Measurements from ENCODE around the gene TCHHL1.

The TCHHL1 gene

DNA sequence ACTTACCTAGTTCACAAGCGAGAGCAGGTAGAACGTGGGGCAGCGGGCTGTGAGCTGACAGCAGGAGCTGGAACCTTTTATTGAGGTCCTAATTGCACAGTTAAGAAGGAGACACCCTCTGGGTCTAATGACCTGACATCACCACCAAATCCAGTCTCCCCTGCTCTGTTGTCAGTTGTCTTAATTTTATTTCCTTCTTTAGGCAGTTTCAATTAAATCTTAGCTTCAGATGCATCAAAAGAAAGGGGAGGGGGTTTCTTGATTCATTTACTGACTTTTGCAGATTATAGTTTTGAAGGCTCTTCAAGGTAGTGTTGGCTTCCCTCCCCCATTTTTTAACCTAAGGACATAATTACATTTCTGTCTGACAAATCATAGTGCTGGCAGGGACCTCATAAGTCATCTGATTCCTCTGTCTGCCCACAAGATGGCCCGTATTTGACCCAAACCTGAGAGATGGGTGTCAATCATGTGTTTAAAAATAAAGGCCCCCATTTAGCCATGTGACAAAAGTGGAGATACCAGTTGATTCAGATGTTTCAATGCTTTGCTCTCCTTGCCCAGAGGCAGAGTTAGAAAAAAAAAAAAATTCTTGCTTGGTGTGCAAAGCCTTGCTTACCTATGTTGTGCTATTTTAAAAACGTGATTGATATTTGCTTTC is at the start of gene TCHHL1:
Gene TCHHL1 (minus strand): TSS at position 51 of the 661 bp plus-strand sequence. CDS start 921 bp downstream, outside the sequence.
- DNase-seq (ENCODE audit: low read depth): no peak

DNA sequence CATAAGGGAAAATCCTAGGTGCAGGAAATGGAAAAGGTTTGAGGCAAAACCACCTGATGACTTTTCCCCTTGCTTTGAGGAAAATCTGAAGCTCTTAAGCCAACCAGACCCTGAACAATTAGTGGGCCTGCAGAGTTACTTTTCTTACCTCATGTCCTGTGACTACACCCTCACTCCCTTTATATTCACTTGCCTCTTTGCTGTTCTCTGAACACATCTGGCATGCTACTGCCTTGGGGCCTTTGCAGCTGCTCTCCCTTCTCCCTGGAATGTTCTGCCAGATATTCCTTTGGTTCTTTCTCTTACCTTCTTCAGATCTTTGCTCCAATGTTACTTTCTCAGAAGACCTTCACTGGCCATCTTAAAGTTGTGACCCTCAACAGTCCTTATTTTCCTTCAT is 48.4 kb upstream of the TCHHL1 start:
- no peak for DNase-seq (ENCODE audit: low read depth)

DNA sequence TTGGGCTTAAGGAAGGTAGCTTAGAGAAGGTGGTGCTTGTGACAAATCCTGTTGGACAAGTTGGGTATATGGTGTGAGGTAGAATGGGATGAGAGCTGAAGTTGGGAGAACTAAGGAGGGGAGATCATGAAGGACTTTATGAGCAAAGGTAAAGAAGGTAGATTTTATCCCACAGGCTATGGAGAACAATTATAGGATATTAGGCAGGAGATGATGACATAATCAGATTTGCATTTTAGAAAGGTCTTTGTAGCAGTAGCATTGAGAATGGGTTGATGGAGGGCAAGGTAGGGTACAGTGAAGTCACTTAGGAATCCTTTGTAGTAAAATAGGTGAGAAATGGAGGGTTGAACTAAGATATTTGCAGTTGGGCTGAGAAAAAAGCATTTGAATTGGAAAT is 41.3 kb upstream of the TCHHL1 start:
- DNase-seq (ENCODE audit: low read depth): no peak

DNA sequence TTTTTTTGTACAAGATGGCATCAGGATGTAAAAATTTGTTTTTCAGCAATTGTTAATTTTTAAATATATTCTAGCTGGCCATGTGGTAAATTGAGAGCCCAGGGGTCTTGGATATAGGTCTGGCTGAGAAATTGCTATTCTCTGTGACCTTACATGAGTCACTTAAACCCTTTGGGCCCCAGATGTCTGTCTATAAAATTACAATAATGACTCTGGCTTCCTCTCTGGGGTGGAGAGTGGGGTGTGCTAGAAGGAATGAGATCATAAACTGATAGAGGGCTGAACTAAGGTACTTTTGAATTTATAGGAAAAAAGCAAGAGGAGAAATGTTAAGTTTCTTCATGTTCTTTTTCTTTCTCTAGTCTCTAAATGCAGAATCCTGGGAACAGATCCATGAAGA is 38.8 kb upstream of the TCHHL1 start:
- no peak for DNase-seq (ENCODE audit: low read depth)

DNA sequence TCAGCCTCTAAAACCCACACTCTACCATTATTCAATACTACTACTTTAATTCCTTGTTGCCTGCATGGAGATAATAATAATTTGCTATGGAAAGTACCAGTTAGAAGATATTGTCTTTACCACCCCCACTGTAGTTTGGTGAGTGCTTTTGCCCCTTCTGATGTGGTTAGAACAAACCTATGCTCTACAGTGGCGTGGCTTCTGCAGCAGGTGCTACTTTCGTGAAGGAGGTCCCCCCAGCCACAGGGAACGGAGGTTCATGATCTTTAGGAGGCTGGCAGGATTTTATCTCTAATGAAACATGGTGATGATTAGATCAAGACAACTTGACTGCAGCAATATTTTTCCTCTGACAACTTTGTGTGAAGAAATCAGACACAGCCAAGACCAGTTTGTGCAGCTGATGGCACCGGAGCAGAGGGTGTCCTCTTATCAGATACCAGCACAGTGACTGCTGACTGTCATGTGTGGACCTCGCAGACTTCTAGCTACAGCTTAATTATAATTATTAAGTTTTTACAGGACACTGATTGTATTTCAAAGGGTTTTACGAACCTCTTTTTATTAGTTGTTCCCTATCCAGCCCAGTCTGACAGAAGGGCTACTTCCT is 37.1 kb upstream of the TCHHL1 start:
- DNase-seq (ENCODE audit: low read depth): no peak

DNA sequence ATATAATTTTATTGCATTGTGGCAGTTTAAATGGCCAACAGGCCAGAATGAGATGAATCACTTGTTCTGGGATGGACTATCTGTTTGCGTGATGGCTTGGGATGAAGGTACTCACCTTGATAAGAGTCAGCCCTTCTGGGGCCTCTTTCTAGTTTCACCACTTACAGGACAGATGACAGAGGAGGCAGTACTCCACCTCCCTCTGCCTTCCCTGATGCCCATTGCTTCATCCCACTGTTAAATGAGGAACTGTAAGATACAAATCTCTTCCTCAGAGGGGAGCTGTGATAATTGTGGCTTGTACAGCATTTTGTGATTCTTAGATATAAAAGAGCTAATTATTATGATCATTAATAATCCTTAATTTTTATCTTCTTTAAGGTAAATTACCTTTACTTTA is 30.1 kb upstream of the TCHHL1 start:
- DNase-seq (ENCODE audit: low read depth): no peak

DNA sequence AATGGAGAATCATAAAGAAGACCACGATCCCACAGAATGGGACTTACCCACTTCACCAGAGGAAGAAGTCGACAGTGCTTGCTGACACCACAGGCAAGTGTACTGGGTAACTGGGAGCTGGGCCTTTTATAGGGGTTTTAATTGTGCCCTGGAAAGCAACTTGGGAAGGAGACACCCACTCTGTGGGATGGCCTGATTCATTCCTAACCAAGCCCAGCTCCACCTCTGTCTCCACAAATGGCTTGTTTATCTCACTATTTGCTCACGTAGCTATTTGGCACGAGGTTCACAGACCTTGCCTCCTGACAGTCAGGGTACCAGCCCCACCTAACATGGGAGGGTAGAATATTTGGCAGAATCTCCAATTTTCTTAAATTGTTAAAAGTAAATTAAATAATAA is 26.5 kb upstream of the TCHHL1 start, which contains the start of gene TCHH:
Gene TCHH (minus strand): TSS at position 101 of the 400 bp plus-strand sequence. CDS start 1,364 bp downstream, outside the sequence.
- DNase-seq (ENCODE audit: low read depth): no peak

DNA sequence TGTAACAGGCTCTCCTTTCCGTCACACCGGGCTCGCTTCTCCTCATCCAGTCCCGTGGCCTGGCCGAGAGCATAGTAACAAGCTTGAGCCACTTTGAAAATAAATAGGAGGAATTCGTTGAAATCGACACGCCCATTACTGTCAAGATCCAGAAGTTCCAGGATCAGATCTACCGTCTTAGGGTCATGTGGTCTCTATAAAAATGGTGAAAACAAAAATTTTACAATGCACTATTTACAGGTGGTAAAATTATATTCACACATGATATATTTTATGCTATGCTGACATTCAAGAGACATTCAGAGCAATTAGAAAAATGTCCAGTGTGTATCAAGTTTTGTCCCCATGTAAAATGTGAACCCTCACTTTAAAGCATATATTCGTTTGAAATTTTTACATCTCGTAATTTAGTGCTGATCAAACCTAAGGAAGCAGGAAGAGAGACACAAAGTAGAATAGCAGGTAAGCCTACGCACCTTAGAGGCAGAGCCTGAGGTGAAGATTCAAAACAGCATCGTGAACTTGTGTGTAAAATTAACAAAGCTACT is 24.1 kb upstream of the TCHHL1 start:
- DNase-seq (ENCODE audit: low read depth): no peak

DNA sequence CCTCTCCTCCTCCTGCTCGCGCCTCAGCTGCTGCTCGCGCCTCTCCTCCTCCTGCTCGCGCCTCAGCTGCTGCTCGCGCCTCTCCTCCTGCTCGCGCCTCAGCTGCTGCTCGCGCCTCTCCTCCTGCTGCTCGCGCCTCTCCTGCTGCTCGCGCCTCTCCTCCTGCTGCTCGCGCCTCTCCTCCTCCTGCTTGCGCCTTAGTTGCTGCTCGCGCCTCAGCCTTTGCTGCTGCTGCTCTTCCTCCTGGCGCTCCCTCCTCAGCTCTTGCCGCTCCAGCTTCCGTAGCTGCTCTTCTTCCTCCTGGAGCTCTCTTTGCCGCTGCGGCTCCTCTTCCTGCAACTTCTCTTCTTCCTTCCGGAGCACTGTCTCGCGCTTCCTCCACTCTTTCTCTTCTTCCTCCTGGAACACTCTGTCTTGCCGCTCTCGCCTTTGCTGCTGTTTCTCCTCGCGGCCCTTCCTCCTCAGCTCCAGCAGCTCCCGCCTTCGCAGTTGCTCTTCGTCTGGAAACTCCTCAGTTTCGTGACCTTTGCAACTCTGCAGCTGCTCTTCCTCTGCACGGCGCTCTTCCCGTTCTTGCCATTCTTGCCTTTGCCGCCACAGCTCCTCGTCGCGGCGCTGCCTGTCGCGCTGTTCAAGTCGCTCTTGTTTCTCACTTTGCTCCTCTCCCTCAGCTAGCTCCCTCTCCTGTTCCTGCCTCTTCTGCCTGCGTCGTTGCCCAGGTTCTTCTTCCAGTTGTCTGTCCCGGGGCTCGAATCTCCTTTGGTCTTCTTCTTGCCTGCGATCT is 23.4 kb upstream of the TCHHL1 start:
- peak; percentile 6 for DNase-seq (ENCODE audit: low read depth)

DNA sequence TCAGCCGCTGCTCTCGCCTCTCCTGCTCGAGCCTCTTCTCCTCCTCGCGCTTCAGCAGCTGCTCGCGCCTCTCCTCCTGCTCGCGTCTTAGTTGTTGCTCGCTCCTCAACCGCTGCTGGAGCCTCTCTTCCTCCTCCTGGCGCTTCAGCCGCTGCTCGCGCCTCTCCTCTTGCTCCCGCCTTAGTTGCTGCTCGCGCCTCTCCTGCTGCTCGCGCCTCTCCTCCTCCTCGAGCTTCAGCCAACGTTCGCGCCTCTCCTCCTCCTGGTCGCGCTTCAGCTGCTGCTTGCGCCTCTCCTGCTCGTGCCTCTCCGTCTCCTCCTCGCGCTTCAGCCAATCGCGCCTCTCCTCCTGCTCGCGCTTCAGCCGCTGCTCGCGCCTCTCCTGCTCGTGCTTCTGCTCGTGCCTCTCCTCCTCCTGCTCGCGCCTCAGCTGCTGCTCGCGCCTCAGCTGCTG is 22.7 kb upstream of the TCHHL1 start:
- DNase-seq (ENCODE audit: low read depth): peak; percentile 23

DNA sequence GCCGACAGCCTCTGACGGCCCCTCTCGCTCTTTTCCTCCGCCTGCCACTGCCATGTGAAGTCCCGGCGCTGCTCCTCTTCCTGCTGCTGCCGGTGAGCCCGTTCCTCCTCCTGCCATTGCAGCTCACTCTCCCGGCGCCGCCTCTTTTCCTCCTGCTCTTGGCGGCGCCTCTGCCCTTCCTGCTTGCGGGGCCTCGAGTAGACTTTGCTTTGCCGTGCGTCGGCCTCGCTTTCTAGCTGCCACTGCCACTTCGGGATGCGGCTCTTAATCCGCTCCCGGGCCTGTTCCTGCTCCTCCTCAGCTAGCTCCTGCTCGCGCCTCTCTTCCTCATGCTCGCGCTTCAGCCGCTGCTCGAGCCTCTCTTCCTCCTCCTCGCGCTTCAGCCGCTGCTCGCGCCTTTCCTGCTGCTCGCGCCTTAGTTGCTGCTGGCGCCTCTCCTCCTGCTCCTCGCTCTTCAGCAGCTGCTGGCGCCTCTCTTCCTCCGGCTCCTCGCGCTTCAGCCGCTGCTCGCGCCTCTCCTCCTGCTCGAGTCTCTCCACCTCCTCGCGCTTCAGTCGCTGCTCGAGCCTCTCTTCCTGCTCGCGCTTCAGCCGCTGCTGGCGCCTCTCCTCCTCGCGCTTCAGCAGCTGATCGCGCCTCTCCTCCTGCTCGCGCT is 22.1 kb upstream of the TCHHL1 start:
- peak; percentile 32 for DNase-seq (ENCODE audit: low read depth)

DNA sequence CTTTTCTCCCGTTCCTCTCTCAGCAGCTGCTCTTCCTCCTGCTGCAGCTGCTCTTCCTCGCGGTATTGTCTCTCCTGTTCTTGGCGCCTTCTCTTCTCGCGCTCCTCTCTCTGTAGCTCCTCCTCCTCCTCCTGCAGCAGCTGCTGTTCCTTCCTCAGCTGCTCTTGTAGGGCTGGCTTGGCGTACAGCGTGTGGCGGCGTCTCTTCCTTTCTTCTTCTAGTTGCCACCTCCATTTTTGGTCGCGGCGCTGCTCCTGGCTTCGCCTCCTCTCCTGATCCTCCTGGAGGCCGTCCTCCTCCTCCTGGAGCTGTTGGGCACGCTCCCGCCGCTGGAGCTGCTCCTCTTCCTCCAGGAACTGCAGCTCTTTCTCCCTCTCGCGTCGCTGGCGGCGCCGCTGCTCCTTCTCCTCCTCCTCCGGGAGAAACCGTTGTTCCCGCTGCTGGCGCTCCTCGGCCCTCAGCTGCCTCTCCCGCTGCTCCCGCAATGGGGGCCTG is 21.5 kb upstream of the TCHHL1 start:
- peak; percentile 10 for DNase-seq (ENCODE audit: low read depth)

DNA sequence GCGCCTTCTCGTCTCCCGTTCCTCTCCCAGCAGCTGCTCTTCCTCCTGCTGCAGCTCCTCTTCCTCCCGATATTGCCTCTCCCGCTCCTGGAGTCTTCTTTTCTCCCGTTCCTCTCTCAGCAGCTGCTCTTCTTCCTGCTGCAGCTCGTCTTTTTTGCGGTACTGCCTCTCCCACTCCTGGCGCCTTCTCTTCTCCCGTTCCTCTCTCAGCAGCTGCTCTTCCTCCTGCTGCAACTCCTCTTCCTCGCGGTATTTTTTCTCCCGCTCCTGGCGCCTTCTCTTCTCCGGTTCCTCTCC is 21.1 kb upstream of the TCHHL1 start:
- no peak for DNase-seq (ENCODE audit: low read depth)

DNA sequence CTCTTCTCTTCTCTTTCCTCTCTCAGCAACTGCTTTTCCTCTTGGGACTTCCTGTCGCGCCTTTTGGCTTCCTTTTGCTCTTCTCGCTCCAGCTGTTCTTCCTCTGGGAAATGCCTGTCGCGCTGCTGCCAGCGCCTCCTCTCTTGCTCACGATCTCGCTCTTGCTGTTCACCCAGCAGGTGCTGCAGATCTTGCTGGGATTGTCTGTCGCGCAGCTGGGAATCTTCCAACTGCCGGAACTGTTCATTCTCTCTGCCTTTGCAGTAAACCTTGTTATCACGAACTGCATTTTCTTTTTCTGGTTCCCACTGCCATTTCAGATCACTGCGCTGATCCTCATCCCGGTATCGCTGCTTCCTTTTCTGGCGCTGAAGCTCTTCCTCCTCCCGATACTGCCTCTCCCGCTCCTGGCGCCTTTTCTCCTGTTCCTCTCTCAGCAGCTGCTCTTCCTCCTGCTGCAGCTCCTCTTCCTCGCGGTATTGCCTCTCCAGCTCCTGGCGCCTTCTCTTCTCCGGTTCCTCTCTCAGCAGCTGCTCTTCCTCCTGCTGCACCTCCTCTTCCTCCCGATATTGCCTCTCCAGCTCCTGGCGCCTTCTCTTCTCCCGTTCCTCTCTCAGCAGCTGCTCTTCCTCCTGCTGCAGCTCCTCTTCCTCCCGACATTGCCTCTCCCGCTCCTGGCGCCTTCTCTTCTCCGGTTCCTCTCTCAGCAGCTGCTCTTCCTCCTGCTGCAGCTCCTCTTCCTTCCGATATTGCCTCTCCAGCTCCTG is 20.6 kb upstream of the TCHHL1 start:
- no peak for DNase-seq (ENCODE audit: low read depth)

DNA sequence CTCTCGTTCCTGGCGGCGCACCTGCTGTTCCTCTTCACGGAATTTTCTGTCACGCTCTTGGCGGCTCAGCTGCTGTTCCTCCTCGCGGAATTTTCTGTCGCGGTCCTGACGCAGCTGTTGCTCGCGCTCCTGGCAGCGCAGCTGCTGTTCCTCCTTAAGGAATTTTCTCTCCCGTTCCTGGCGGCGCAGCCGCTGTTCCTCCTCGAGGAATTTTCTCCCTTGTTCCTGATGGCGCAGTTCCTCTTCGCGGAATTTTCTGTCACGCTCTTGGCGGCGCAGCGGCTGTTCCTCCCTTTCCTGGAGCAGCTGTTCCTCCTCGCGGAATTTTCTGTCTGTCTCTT is 20.0 kb upstream of the TCHHL1 start:
- DNase-seq (ENCODE audit: low read depth): no peak

DNA sequence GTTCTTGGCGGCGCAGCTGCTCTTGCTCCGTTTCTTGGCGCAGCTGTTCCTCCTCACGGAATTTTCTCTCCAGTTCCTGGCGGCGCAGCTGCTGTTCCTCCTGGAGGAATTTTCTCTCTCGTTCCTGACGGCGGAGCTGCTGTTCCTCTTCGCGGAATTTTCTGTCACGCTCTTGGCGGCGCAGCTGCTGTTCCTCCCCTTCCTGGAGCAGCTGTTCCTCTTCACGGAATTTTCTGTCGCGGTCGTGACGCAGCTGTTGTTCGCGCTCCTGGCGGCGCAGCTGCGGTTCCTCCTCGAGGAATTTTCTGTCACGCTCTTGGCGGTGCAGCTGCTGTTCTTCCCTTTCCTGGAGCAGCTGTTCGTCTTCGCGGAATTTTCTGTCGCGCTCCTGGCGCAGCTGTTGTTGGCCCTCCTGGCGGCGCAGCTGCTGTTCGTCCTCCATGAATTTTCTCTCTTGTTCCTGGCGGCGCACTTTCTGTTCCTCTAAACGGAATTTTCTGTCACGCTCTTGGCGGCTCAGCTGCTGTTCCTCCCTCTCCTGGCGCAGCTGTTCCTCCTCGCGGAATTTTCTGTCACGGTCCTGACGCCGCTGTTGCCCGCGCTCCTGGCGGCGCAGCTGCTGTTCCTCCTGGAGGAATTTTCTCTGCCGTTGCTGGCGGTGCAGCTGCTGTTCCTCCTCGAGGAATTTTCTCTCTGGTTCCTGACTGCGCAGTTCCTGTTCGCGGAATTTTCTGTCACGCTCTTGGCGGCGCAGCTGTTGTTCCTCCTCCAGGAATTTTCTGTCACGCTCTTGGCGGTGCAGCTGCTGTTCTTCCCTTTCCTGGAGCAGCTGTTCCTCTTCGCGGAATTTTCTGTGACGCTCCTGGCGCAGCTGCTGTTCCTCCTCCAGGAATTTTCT is 19.4 kb upstream of the TCHHL1 start:
- DNase-seq (ENCODE audit: low read depth): peak; percentile 17

DNA sequence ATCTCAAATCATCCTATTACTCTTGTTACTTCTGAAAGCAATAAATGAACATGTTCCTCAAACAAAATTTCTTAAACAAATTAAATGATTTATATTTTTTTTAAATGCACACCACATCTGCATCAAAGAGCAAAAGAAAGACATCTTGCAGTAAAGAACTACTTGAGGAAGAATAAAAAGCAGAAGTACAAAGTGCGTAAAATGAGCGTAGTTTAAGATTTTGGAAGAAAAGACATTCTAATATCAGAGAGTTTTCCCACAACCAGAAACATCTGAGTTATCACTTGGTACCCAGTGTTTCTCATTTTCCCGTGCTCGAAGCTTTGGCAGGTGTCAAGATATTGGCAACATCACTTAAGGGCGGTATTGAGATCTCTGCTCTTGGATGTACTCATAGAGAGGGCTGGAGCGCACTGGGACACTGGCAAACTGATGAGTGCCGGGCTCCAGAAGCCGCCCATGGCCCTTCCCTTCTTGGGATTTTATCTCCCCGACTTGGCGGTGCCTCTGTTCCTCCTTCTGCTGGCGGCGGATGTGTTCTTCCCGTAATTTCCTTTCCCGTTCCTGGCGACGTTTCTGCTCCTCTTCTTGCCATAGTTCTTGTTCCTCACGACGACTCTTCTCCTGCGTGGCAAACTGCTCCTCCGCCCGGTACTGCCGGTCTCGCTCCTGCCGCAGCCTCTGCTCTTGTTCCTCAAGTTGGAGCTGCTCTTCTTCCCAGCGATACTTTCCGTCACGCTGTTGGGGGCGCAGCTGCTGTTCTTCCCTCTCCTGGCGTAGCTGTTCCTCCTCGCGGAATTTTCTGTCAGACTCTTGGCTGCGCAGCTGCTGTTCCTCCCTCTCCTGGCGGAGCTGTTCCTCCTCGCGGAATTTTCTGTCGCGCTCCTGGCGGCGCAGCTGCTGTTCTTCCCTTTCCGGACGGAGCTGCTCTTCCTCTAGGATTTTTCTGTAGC is 18.4 kb upstream of the TCHHL1 start:
- DNase-seq (ENCODE audit: low read depth): no peak

DNA sequence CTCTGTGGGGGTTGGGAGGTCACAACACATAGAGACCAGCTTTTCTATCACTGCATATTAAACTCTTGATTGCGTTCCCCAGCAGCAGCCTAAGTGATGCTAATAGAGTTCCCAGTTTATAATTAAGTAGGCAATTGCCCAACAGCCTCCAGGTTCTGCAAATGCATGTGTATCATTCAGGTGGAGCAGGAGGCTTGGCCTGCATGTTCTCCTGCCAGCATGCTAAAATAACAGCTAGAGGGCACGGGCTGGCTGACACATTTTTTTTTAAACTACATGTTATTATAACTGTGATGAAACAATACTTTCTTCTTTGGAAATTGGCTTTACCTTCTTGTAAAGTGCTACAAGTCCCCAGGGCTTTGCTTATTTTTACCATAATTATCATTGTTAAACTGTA is 16.0 kb upstream of the TCHHL1 start:
- no peak for DNase-seq (ENCODE audit: low read depth)

DNA sequence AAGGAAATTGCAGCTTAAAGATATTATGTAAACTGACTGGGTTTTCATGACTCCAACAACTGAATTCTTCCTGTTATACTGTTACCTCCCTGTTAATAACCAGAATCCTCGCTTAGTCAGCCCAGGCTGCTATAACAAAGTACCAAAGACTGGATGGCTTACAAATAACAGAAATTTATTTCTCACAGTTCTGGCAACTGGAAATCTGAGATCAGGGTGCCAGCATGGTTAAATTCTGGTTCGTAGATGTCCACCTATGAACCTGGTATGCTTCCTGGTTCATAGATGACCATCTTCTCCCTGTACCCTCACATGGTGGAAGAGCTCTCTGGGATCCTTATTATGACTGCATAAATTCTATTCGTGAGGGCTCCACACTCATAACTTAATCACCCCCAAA is 8.1 kb upstream of the TCHHL1 start:
- no peak for DNase-seq (ENCODE audit: low read depth)
